GM06990 (cell line): ENCODE results near the gene OSTF1.

ENCODE experiments used
- DNase-seq: peaks from one replicate; pipeline ENCODE4 v3.0.0-alpha.2; 2011; ENCODE audit not compliant: insufficient read length; ENCODE audit errors: extremely low read depth
- H3K27me3 ChIP-seq: replicated peaks from 2 replicates; pipeline ENCODE4 v1.6.0; 2011; ENCODE audit warnings: low read length; ENCODE audit not compliant: control insufficient read depth, insufficient read depth
- H3K36me3 ChIP-seq: 2 replicates; pipeline ENCODE4 v1.5.1; 2011; ENCODE audit warnings: low read length; ENCODE audit not compliant: control insufficient read depth, insufficient read depth
- H3K4me3 ChIP-seq: replicated peaks from 2 replicates; pipeline ENCODE4 v1.5.1; 2011; ENCODE audit warnings: low read depth, mild to moderate bottlenecking, control low read depth, low read length
- CTCF ChIP-seq: IDR thresholded peaks from 2 replicates; pipeline ENCODE4 v1.5.1; 2011; ENCODE audit warnings: low read length, control low read depth, mild to moderate bottlenecking, inconsistent platforms; ENCODE audit not compliant: insufficient read depth, poor library complexity, severe bottlenecking

The OSTF1 gene

GRCh38 chr9:75149841-75150241 is 61.5 kb downstream of the OSTF1 start:
- TF ChIP-seq CTCF, result no peak
- Histone ChIP-seq H3K4me3 (no peak overlapping the region), H3K36me3 (peaks cover 1% of the 10 kb centered on the region), H3K27me3 (no peaks in the 10 kb centered on the region)
- no peak for DNase-seq

DNA sequence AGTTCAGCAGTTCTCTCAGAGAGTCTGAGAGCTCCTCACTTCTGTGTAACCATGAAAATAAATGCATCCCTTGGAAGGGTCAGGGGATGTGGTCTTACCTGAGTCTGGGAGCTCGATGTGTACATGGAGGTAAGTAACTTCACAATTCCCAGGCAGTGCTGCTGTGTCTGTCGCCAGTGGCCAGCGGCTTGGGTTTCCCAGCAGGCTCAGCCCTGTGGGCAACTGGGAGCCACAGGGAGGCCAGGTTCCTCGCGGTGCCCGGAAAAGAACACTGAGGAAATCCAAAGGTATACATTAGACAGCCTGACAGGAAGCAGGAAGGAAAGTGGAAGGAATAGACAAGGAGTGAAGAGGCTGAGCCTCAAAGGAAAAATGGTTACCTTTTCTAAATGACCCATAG is 62.2 kb downstream of the OSTF1 start:
- no peak for DNase-seq
- Histone ChIP-seq H3K27me3 (no peaks in the 10 kb centered on the region), H3K36me3 (peaks cover 1% of the 10 kb centered on the region), H3K4me3 (no peak overlapping the region)
- TF ChIP-seq CTCF, result no peak

DNA sequence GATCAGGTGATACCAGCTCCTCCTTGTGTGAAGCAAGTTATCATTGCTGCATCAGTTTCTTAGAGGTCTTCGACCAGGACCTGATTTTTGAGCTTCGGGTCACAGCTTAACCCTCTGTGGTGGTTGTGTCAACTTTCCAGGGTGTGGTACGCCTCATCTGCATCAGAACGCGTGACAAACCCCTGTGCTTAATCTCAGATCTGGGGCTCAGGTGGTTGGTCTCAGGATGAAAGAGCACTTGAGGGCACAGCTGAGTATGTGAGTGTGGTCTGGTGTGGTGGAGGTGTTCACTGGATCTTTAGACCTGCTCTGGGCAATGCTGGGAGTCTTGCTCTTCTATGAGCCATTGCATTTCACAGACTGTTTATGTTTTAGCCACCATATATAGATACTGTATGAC is 64.1 kb downstream of the OSTF1 start:
- no peak for TF ChIP-seq CTCF
- peaks cover 1% of the 10 kb centered on the region for H3K36me3 ChIP-seq
- H3K4me3 ChIP-seq, result no peak overlapping the region
- no peak for DNase-seq
- no peaks in the 10 kb centered on the region for H3K27me3 ChIP-seq

DNA sequence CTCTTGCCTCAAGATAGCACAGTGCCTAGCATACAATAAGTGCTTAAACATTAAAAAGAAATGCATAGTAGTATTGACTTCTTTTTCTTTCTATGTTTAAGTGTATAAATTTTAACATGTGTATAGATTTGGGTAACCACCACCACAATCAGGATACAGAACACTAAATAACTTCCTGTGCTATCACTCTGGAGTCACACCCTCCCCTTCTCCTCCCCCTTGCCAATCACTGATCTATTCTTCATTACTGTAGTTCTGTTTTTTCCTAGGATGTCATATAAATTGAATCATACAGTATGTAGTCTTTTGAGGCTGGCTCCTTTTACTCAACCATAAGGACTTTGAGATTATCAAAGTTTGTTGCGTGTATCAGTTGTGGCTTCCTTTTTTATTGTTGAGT is 68.5 kb downstream of the OSTF1 start:
- Histone ChIP-seq H3K27me3 (no peaks in the 10 kb centered on the region), H3K36me3 (no peaks in the 10 kb centered on the region; the same call in 1 of the 2 replicates), H3K4me3 (no peak overlapping the region)
- no peak for TF ChIP-seq CTCF
- no peak for DNase-seq

GRCh38 chr9:75161116-75161857 is 73.0 kb downstream of the OSTF1 start:
- Histone ChIP-seq H3K27me3 (no peaks in the 10 kb centered on the region), H3K4me3 (no peak overlapping the region), H3K36me3 (no peaks in the 10 kb centered on the region)
- no peak for DNase-seq
- TF ChIP-seq CTCF, result no peak

DNA sequence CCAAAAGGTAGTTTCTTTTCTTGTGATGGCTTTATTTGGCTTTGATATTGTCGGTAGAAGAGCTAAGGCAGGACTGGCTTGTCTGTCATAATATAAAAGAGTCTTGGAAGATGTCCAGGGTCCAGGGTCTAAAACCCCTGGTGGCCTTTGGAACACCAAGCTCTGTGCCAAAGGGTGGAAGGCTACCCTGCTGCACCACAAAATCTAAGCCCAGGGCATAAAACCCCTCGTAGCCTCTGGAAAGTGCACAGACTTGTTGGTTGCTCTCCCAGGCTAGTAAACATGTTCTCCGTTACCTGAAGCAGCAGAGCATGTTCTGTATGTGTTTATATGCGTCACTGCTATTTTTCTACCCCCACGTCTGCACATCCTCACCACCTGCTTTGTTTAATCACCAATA is 75.5 kb downstream of the OSTF1 start:
- no peaks in the 10 kb centered on the region for H3K27me3 ChIP-seq
- H3K4me3 ChIP-seq, result no peak overlapping the region
- H3K36me3 ChIP-seq, result no peaks in the 10 kb centered on the region; the same call in 1 of the 2 replicates
- no peak for DNase-seq
- TF ChIP-seq CTCF, result no peak
